HG03354 (cell line): ENCODE measurements around the gene KCNQ2.
"Not testable (repeated sequence)": the region's sequence is repeated elsewhere in the genome, so short reads cannot be mapped to it uniquely, and the experiment has no call there.

Experiments
- ATAC-seq: cut with Tn5 transposase; IDR thresholded peaks from one replicate; pipeline ENCODE4 v1.9.1; 2021; ENCODE audit warnings: mild to moderate bottlenecking; ENCODE audit not compliant: unreplicated experiment, poor library complexity, severe bottlenecking

Gene KCNQ2

GRCh38 chr20:63471981-63472831 is at the start of gene KCNQ2:
Gene KCNQ2 (minus strand): TSS chr20:63472655. CDS start chr20:63472463, 192 bp downstream.
- ATAC-seq = no peak

GRCh38 chr20:63521602-63522001 is 49.1 kb upstream of the KCNQ2 start:
- ATAC-seq = no peak

- peak; percentile 55 for ATAC-seq
Measured at GRCh38 chr20:63520934-63521601, 48.6 kb upstream of the KCNQ2 start.

- ATAC-seq = peak; percentile 69
Measured at GRCh38 chr20:63520504-63520933, 48.1 kb upstream of the KCNQ2 start, which contains the start of gene PPDPF. Gene PPDPF (plus strand): TSS chr20:63520765. CDS start chr20:63521309, 544 bp downstream.

- ATAC-seq = peak; percentile 40
Measured at GRCh38 chr20:63519668-63520503, 47.4 kb upstream of the KCNQ2 start.

- no peak for ATAC-seq
Measured at GRCh38 chr20:63518946-63519667, 46.7 kb upstream of the KCNQ2 start.

GRCh38 chr20:63518351-63518861 is 46.0 kb upstream of the KCNQ2 start:
- ATAC-seq = no peak

- no peak for ATAC-seq
Measured at GRCh38 chr20:63517376-63518309, 45.2 kb upstream of the KCNQ2 start.

- not testable (repeated sequence) for ATAC-seq
Measured at GRCh38 chr20:63514520-63514919, 42.1 kb upstream of the KCNQ2 start.

- ATAC-seq = no peak
Measured at GRCh38 chr20:63513207-63513606, 40.8 kb upstream of the KCNQ2 start.

- no peak for ATAC-seq
Measured at GRCh38 chr20:63509088-63509564, 36.7 kb upstream of the KCNQ2 start.

- no peak for ATAC-seq
Measured at GRCh38 chr20:63508072-63508768, 35.8 kb upstream of the KCNQ2 start.

GRCh38 chr20:63507083-63507743 is 34.8 kb upstream of the KCNQ2 start:
- ATAC-seq = no peak

GRCh38 chr20:63505723-63506122 is 33.3 kb upstream of the KCNQ2 start:
- no peak for ATAC-seq

GRCh38 chr20:63505281-63505680 is 32.8 kb upstream of the KCNQ2 start:
- ATAC-seq = no peak

GRCh38 chr20:63504642-63505041 is 32.2 kb upstream of the KCNQ2 start:
- no peak for ATAC-seq

- no peak for ATAC-seq
Measured at GRCh38 chr20:63503524-63503923, 31.1 kb upstream of the KCNQ2 start.
